Prostate gland (tissue), 2 donors: ENCODE measurements around the gene APBA2. TPM values are rescaled to one million over a fixed set of nuclear protein-coding genes. Genes with fewer than 3 reads are reported as not detected.

Source experiments
- DNase-seq: peaks from one replicate; pipeline ENCODE4 v3.0.0-alpha.2; 2019; ENCODE audit warnings: low spot score
- H3K27ac ChIP-seq, 2 donors: fragments of 200-600 bp; sonication (generic); 2 replicates each; pipeline ENCODE4 v1.5.1; 2017 to 2019
- H3K27me3 ChIP-seq: fragments of 200-600 bp; sonication (generic); replicated peaks from 2 replicates; pipeline ENCODE4 v1.5.1; 2019; ENCODE audit not compliant: insufficient read depth
- H3K36me3 ChIP-seq, 2 donors: fragments of 200-600 bp; sonication (generic); 1 replicate in 1 of 2; 2 replicates in 1 of 2; pipeline versions ENCODE4 v1.5.1 to v1.8.1; 2017 to 2019
- H3K4me1 ChIP-seq: fragments of 200-600 bp; sonication (generic); replicated peaks from 2 replicates; pipeline ENCODE4 v1.5.1; 2019
- H3K4me3 ChIP-seq, 2 donors: fragments of 200-600 bp; sonication (generic); 2 replicates each; pipeline ENCODE4 v1.5.1; 2017 to 2019
- H3K9me3 ChIP-seq: fragments of 200-600 bp; sonication (generic); 2 replicates; pipeline ENCODE4 v1.5.1; 2017
- CTCF ChIP-seq, 4 experiments: fragments of 200-600 bp in 2 of 4; fragments of 450-650 bp in 2 of 4; sonication (generic) in 2 of 4; IDR thresholded peaks; 1 replicate in 3 of 4; 2 replicates in 1 of 4; pipeline ENCODE4 v1.5.1; 2016 to 2019; ENCODE audit warnings: antibody characterized with exemption in 4 of 4, mild to moderate bottlenecking in 2 of 4, moderate library complexity in 2 of 4
- POLR2A ChIP-seq: fragments of 450-650 bp; IDR thresholded peaks from one replicate; pipeline ENCODE4 v1.6.1; 2016; ENCODE audit warnings: antibody characterized with exemption, mild to moderate bottlenecking
- POLR2AphosphoS5 ChIP-seq: sonication (generic); formaldehyde crosslinking; IDR thresholded peaks from one replicate; pipeline ENCODE4 v1.6.1; 2017; ENCODE audit warnings: antibody characterized with exemption
- WGBS: methylation state at CpG from one replicate; pipeline ENCODE4 v1.1.5; 2018; 5-methylcytosine and 5-hydroxymethylcytosine counted together
- intact Hi-C: fragments of 100-400 bp; cut with DNase I; formaldehyde crosslinking; loops from one replicate; pipeline ENCODE4 v1.14.2; 2022
- total RNA-seq, 2 donors: library from RNA; depleted of rRNA; stranded (reverse); fragments of >200 nt; gene quantifications; one replicate each; pipeline ENCODE4 v1.1.0, GENCODE V29; 2016

Gene APBA2
- total RNA-seq, 2 donors from 2014 or later: 2.6 to 25.3 TPM

GRCh38 chr15:28911310-28911931, 25.6 kb downstream of the APBA2 start:
- Histone ChIP-seq H3K4me1 (no peaks in the 10 kb centered on the region), H3K36me3 (no peaks in the 10 kb centered on the region), H3K9me3 (no peaks in the 10 kb centered on the region), H3K27ac (no peak overlapping the region), H3K27me3 (no peaks in the 10 kb centered on the region), H3K4me3 (no peak overlapping the region)
- no peak for TF ChIP-seq POLR2A
- WGBS: 62% methylated on average over 8 of the region's 8 CpGs
- intact Hi-C loops: no loop called here
- DNase-seq: no peak

GRCh38 chr15:28912422-28912821, 26.6 kb downstream of the APBA2 start:
- intact Hi-C loops: no loop called here
- no peaks in the 10 kb centered on the region for H3K9me3 ChIP-seq
- no peak for TF ChIP-seq POLR2AphosphoS5
- no peak for TF ChIP-seq CTCF (IDR thresholded peaks at IDR 0.05)
- TF ChIP-seq POLR2A: no peak
- H3K4me3 ChIP-seq: no peak overlapping the region
- H3K27ac ChIP-seq: no peak overlapping the region
- H3K4me1 ChIP-seq: no peaks in the 10 kb centered on the region
- no peak for DNase-seq
- 74% methylated on average over 2 of the region's 2 CpGs for WGBS
- H3K36me3 ChIP-seq: no peaks in the 10 kb centered on the region
- H3K27me3 ChIP-seq: no peaks in the 10 kb centered on the region

DNA sequence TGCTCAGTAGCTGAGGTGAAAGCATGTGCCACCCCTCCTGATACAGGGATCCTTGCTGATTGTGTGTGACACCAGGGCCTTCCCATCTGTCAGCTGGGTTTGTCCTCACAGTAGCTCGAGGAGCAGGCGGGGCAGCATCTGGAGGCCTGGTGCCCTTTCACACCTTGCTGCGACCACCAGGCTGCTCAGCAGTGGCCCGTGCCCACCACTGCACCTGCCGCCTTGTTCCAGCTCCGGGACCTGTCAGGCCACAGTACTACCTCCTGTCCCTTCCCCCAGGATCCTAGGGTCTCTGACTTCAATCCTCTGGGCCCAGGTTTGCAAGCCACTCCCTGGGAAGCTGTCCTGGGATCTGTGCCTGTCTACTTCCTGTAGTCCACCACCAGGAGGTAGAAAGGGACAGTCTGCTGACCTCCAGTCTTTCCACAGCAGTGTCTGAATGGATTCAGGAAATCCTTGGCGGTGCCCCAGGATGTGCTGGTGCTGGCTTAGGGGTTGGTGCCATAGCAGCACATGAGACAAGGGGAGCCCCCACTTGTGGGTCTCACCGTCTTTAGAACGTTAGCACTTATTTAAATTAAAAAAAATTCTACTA, 27.5 kb downstream of the APBA2 start:
- Histone ChIP-seq H3K4me1 (no peaks in the 10 kb centered on the region), H3K4me3 (no peak overlapping the region), H3K36me3 (no peaks in the 10 kb centered on the region), H3K27ac (no peak overlapping the region), H3K9me3 (no peaks in the 10 kb centered on the region), H3K27me3 (no peaks in the 10 kb centered on the region)
- no peak for TF ChIP-seq CTCF (IDR thresholded peaks at IDR 0.05)
- no peak for TF ChIP-seq POLR2AphosphoS5
- no peak for TF ChIP-seq POLR2A
- intact Hi-C loops: no loop called here
- no peak for DNase-seq
- WGBS: 91% methylated on average over 9 of the region's 9 CpGs

DNA sequence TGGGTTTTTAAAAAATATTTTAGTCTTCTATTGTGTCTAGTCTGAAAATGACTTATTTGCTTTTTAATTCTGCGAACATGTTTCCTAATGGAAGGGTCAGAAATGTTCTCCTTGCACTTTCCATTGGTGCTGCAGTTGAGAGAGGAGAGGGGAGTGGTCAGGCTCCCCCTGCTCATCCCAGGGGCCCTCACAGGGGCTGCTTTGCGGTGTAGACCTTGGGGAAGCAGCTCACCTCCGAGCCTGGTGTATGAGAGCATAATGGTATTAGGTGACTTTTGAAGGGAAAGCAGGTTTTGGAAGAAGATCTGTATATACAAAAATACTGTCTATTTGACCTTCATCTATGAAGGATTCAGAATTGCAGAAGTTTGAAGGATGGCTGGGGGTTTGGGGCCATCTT, 28.3 kb downstream of the APBA2 start:
- H3K4me1 ChIP-seq: no peaks in the 10 kb centered on the region
- no peak for DNase-seq
- no peak overlapping the region for H3K27ac ChIP-seq
- no peak overlapping the region for H3K4me3 ChIP-seq
- WGBS: 91% methylated on average over 3 of the region's 3 CpGs
- H3K27me3 ChIP-seq: no peaks in the 10 kb centered on the region
- H3K9me3 ChIP-seq: no peaks in the 10 kb centered on the region
- intact Hi-C loops: no loop called here
- TF ChIP-seq CTCF (IDR thresholded peaks at IDR 0.05) (no peak), POLR2AphosphoS5 (no peak), POLR2A (no peak)
- no peaks in the 10 kb centered on the region for H3K36me3 ChIP-seq

DNA sequence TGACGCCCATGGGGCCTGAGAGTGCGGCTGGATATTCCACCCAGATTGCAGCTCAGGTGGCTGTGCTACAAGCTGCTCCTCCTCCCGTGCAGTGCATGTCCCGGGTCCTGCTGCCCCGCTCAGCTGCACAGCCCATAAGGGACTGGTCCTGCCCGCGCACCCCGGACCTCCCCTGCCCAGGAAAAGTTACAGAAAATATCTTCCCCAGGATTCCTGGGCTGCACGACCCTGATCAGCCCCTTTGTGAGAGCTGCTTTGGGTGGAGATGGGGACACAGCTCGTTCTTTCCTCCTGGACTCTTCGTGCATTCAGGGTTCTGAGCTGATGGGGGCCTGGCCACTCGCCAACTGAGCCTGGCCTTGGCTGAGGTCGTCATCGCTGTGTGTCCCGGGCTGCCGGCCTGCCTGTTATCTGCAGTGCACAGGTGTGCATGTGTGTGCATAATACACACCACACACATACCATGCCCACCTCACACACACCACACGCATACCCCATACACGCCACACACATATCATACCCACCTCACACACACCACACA, 28.8 kb downstream of the APBA2 start:
- no peak overlapping the region for H3K4me3 ChIP-seq
- H3K9me3 ChIP-seq: no peaks in the 10 kb centered on the region
- no peaks in the 10 kb centered on the region for H3K36me3 ChIP-seq
- H3K27me3 ChIP-seq: no peaks in the 10 kb centered on the region
- intact Hi-C loops: no loop called here
- H3K4me1 ChIP-seq: no peaks in the 10 kb centered on the region
- WGBS: 85% methylated on average over 18 of the region's 18 CpGs
- TF ChIP-seq POLR2AphosphoS5 (no peak), CTCF (IDR thresholded peaks at IDR 0.05) (no peak), POLR2A (no peak)
- no peak for DNase-seq
- no peak overlapping the region for H3K27ac ChIP-seq
